22Rv1 (cell line): Measurements from ENCODE around the gene UBR4.

Source experiments
- ZFX ChIP-seq: fragments of 450-650 bp; IDR thresholded peaks from 2 replicates; pipeline ENCODE4 v1.6.1; 2017; ENCODE audit warnings: antibody characterized with exemption, borderline replicate concordance
- TF ChIP-seq, protein P1 (sequence below): fragments of 450-650 bp; IDR thresholded peaks from 2 replicates; pipeline ENCODE4 v1.5.1; 2017; ENCODE audit warnings: mild to moderate bottlenecking

DNA sequence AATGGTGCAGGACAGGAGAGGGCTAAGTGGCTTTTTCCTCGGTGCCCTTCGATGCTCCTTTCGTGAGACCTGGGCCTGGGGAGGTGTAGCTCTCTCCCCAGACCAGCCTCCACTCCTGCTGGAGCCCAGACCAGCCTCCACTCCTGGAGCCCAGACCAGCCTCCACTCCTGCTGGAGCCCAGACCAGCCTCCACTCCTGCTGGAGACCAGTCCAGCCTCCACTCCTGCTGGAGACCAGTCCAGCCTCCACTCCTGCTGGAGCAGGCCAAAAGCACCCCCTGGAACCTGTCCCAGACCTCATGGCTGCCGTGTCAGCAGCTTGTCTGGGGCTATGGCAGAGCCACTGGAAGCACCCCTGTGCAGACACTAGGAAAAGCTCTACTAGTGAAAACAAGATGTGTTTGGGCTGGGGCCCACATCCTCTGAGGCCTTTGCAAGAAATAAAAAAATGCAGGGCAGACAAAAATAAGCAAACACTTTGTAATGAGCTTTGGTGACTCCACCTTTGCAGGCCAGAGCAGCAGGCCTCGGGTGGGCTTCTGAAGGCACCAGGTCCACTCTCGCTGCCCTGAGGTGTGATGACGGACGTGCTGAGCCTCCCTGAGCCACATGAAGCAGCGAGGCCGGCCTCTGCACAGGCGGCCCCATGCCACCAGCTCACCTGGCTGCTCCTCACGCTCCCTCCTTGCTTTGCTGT, 137.6 kb downstream of the UBR4 start:
- TF ChIP-seq, protein P1, sequence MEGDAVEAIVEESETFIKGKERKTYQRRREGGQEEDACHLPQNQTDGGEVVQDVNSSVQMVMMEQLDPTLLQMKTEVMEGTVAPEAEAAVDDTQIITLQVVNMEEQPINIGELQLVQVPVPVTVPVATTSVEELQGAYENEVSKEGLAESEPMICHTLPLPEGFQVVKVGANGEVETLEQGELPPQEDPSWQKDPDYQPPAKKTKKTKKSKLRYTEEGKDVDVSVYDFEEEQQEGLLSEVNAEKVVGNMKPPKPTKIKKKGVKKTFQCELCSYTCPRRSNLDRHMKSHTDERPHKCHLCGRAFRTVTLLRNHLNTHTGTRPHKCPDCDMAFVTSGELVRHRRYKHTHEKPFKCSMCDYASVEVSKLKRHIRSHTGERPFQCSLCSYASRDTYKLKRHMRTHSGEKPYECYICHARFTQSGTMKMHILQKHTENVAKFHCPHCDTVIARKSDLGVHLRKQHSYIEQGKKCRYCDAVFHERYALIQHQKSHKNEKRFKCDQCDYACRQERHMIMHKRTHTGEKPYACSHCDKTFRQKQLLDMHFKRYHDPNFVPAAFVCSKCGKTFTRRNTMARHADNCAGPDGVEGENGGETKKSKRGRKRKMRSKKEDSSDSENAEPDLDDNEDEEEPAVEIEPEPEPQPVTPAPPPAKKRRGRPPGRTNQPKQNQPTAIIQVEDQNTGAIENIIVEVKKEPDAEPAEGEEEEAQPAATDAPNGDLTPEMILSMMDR: no peak
- no peak for TF ChIP-seq ZFX
